Measurements from ENCODE around the gene ABCC1. TPM values are rescaled to one million over a fixed set of nuclear protein-coding genes. Genes with fewer than 3 reads are reported as not detected.
A peak's percentile ranks its signal among the peaks of the same experiment; 100 is the strongest.

The ABCC1 gene
- total RNA-seq, 1 donor from 2014 or later = 8.2 TPM

DNA sequence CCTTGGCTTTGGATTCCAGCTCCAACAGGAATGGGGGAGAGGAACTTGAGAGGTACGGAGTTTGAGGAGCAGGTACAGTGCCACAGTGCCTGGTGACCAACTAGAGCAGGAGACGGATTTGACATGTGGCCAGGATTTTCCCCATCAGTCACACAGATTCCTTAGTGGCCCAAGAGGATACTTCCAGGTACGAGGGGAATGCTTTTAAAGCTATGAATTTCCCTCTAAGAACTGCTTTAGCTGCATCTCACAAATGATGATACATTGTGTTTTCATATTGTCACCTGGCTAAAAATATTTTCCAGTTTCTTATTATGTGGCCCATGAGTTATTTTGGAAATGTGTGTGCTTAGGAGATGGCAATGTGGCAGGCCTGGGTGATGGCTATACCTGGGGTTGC is 175.6 kb downstream of the ABCC1 start:
- FAIRE-seq (no peak), DNase-seq (ENCODE audit: low spot score in 2 of 2) (no peak)

GRCh38 chr16:16126896-16127295 is 177.5 kb downstream of the ABCC1 start:
- DNase-seq (ENCODE audit: low spot score in 2 of 2) (no peak), FAIRE-seq (no peak)

GRCh38 chr16:16127469-16128116 is 178.2 kb downstream of the ABCC1 start:
- FAIRE-seq (no peak), DNase-seq (ENCODE audit: low spot score in 2 of 2) (peak in 1 of 2 donors; percentile 76)

DNA sequence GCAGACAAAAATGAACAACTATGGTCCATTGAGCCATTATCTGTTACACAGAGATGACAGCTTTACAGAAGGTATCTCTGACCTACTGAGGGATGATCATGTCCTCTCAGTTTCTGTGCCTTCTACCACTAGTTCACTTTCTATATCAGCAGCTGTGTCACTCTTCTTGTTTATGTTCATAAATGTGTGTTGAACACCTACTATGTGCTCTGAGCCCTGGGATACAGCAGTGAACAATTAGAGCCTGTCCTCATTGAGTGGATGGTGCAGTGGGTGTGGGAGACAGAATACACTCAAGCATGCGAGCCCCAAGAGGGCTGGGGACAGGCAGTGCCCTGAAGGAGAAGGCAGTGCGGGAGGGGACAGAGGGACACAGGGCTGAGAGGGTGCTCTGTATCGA is 181.8 kb downstream of the ABCC1 start:
- DNase-seq (ENCODE audit: low spot score in 2 of 2) = no peak
- no peak for FAIRE-seq

DNA sequence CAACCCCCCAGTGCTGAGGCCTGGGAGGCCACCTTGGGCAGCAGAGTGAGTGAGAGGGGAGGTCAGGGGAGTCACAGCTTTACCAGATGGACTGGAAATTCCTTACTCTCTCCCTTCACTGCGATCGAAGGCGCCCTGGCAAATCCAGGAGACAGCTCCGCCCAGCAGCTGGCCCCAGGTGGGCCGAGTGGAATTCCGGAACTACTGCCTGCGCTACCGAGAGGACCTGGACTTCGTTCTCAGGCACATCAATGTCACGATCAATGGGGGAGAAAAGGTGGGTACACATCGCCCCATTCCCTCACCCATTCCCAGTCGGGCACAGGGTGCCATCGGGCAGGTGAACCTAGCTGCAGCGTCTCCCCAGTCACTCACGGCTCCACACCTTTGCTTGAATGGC is 182.2 kb downstream of the ABCC1 start:
- no peak for DNase-seq (ENCODE audit: low spot score in 2 of 2)
- no peak for FAIRE-seq

GRCh38 chr16:16133943-16134604 is 184.7 kb downstream of the ABCC1 start:
- DNase-seq (ENCODE audit: low spot score in 2 of 2) = no peak
- no peak for FAIRE-seq

- FAIRE-seq (no peak), DNase-seq (ENCODE audit: low spot score in 2 of 2) (no peak)
Measured at GRCh38 chr16:16136588-16136987, 187.2 kb downstream of the ABCC1 start.

DNA sequence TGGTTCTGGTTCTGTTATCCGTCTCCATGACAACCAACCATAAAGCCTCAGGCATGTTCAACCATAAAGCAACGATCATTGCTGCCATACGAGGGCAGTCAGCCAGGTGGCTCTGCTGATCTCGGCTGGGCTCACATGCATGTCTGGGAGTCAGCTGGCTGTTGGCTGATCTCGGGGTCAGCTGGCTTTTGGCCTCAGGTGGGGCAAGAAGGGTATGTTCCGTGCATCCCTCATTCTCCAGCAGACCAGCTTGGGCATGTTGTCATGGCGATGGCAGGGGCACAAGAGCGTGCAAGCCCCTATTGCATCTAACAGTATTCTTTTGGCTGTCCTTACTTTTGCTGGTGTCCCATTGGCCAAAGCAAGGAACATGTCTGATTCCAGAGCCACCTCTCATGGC is 187.7 kb downstream of the ABCC1 start:
- FAIRE-seq (no peak), DNase-seq (ENCODE audit: low spot score in 2 of 2) (no peak)

DNA sequence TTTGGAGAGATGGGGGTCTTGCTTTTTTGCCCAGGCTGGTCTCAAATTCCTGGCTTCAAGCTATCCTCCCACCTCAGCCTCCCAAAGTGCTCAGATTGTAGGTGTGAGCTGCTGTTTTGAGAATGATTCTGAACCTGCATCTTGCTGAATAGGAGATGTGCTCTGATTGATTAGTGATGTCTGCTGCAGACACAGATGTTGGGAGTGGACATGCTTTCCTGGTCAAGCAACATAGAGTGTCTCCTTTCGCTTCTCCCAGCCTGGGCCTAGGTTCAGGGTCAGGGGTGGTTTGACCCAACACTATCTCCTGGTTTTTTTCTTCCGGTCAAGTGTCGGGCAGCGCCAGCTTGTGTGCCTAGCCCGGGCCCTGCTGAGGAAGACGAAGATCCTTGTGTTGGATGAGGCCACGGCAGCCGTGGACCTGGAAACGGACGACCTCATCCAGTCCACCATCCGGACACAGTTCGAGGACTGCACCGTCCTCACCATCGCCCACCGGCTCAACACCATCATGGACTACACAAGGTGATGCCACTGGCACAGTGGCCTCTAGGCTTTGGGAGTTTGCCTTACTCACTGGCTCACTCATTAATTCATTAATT is 188.7 kb downstream of the ABCC1 start:
- DNase-seq (ENCODE audit: low spot score in 2 of 2) = no peak
- FAIRE-seq = no peak

DNA sequence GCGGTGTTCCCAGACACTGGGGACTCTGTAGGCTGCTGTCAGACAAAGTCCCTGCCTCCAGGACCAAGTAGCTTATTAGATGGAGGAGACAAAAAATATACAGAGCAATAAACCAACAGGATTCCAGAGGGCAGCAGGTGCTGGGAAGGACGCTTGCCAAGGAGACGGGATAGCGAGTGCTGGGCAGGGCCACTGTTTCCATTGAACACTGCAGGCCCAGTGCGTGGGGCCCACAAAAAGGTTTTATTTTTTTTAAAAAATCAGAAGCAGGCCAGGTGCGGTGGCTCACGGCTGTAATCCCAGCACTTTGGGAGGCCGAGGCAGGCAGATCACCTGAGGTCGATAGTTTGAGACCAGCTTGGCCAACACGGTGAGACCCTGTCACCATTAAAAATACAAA is 189.6 kb downstream of the ABCC1 start:
- FAIRE-seq (no peak), DNase-seq (ENCODE audit: low spot score in 2 of 2) (no peak)

- no peak for DNase-seq (ENCODE audit: low spot score in 2 of 2)
- no peak for FAIRE-seq
Measured at GRCh38 chr16:16139806-16140205, 190.4 kb downstream of the ABCC1 start.

DNA sequence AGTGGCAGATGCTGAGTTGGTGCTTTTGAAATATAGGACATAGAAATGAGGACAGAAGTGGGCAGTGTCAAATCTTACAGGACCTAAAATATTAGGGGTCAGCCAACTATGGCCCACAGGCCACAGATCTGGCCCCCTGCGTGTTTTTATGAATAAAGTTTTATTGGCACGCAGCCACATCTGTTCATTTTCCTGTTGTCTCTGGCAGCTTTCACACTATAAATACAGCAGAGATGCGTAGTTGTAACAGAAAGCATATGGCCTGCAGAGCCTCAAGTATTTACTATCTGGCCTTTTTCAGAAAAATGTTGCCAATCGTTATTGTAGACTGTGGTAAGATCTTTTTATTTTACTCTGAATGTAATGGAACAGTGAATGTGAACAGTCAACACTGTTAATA is 191.1 kb downstream of the ABCC1 start:
- DNase-seq (ENCODE audit: low spot score in 2 of 2) (no peak), FAIRE-seq (no peak)

DNA sequence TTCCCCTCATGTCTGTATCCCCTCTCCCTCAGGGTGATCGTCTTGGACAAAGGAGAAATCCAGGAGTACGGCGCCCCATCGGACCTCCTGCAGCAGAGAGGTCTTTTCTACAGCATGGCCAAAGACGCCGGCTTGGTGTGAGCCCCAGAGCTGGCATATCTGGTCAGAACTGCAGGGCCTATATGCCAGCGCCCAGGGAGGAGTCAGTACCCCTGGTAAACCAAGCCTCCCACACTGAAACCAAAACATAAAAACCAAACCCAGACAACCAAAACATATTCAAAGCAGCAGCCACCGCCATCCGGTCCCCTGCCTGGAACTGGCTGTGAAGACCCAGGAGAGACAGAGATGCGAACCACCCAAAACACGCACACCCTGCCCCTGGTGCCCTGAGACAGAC is 191.7 kb downstream of the ABCC1 start:
- FAIRE-seq (no peak), DNase-seq (ENCODE audit: low spot score in 2 of 2) (no peak)

- no peak for DNase-seq (ENCODE audit: low spot score in 2 of 2)
- FAIRE-seq = no peak
Measured at GRCh38 chr16:16141784-16142396, 192.5 kb downstream of the ABCC1 start.

DNA sequence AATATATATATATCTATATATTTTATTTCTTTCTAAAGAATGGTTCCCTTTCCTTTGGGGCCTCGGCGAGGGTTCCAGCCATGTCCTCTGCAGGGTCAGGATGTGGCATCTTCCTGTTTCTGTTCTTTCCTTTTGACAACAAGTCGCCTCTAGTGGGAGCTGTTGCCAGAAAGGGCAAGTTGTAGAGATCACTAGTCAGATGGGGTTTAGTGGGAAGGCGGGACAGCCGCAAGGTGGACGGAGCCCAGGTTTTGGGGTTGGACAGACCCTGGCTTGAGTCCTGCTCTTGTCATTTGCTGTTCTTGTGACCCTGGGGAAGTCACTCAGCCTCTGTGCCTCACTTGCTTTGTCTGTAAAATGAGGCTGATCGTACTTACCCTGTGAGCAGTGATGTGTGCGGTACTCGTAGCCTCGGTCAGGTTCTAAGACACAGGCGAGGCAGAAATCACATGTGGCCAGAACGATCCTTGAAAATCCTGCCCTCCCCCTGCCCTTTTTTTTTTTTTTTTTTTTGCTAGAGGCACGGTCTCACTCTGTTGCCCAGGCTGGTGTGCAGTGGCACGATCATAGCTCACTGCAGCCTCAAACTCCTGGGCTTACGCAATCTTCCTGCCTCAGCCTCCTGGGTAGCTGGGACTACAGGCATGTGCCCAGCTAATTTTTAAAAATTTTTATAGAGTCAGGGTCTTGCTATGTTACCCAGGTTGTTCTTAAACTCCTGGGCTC is 193.8 kb downstream of the ABCC1 start:
- DNase-seq (ENCODE audit: low spot score in 2 of 2) = no peak
- FAIRE-seq = no peak

DNA sequence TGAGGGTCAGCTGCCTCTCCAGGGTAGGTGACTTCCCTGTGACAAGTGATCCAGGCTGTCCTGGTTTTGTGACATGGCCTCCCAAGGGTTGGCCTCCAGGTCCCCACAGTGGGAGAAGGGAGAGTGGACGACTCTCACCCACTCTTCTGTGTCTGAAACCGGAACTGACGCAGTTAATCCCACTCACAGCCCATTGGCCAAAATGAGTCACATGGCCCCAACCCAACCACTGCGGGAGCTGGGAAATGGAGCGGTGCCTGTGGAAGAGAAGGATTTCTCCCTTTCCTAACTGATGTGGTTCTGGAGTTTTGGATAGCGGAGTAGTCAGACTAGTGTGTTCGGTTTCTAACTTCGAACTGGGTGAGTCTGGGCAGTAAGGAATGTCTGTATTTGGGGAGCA is 194.5 kb downstream of the ABCC1 start:
- FAIRE-seq = no peak
- DNase-seq (ENCODE audit: low spot score in 2 of 2) = no peak

- DNase-seq (ENCODE audit: low spot score in 2 of 2) (no peak), FAIRE-seq (no peak)
Measured at GRCh38 chr16:16144416-16144815, 195.0 kb downstream of the ABCC1 start.

GRCh38 chr16:16145286-16145685 is 195.9 kb downstream of the ABCC1 start:
- no peak for DNase-seq (ENCODE audit: low spot score in 2 of 2)
- FAIRE-seq = no peak

DNA sequence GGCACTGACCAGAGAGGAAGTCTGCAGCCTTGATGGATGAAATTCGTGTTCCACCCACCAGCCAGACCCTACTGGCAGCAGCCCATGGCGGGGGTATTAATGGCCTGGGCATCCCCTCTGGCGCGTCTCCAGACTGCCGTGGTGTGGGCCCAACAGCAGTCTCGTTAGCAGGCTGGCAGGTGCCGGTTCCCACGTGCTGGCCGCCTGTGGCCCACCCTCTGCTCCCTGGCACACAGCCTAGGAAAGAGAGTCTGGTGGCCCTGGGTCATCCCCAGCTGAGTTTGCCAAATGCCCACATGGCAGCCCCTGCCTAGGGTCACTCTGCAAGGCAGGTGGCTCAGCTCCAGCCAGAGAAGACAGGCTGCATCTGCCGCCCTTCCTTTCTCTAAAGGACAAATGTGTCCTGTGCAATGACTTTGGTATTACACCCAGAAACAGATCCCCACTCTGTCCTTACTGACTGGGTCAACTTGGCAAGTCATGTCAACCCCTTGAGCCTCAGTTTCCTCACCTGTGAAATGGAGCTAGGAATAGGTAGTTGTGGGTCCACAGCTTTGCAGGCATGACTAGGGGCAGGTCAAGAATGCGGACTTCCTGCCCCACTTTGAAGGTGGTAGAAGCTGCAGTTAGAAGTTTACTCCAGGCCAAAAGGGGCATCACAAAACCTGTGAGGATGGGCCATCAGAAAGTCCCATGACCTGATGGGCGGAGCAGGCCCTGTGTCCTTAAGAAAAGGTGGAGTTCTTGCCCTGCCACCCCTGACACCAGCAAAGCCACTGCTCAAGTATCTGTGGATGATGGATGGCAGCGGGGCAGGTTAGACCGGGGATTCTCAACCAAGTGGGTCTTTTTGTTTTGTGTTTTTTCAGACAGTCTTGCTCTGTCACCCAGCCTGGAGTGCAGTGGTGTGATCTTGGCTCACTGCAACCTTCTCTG is 197.2 kb downstream of the ABCC1 start:
- DNase-seq (ENCODE audit: low spot score in 2 of 2) (no peak), FAIRE-seq (no peak)

Measured in frontal cortex (tissue), 4 donors.